ENCODE results near the gene AQR.
"Not testable (repeated sequence)": the region's sequence is repeated elsewhere in the genome, so short reads cannot be mapped to it uniquely, and the experiment has no call there.

GRCh38 chr15:34807241-34807640 lies 162.3 kb downstream of the AQR start:
- not testable (repeated sequence) for TF ChIP-seq POLR2AphosphoS5 (IDR thresholded peaks at IDR 0.05; ENCODE audit: low read depth, low read length); MAX (IDR thresholded peaks at IDR 0.05); EZH2phosphoT487 (IDR thresholded peaks at IDR 0.05; ENCODE audit: borderline replicate concordance); CTCF (IDR thresholded peaks at IDR 0.05 in 2 of 3, conservative IDR thresholded peaks at IDR 0.05 in 1 of 3; ENCODE audit: borderline replicate concordance in 1 of 3, insufficient read depth in 1 of 3, low read depth in 2 of 3, low read length in 2 of 3); ZNF274 (IDR thresholded peaks at IDR 0.05; ENCODE audit: low read depth, low read length); EZH2 (IDR thresholded peaks at IDR 0.05); REST (IDR thresholded peaks at IDR 0.05; ENCODE audit: low read depth); RAD21 (IDR thresholded peaks at IDR 0.05; ENCODE audit: low read depth); POLR2A (IDR thresholded peaks at IDR 0.05; ENCODE audit: borderline replicate concordance, extremely low read depth, insufficient read depth, insufficient read length); CEBPB (IDR thresholded peaks at IDR 0.05; ENCODE audit: low read depth); TCF7L2 (IDR thresholded peaks at IDR 0.05; ENCODE audit: borderline replicate concordance, extremely low read depth, insufficient read depth, insufficient read length); ELF1 (IDR thresholded peaks at IDR 0.05; ENCODE audit: borderline replicate concordance, low read depth); YY1 (IDR thresholded peaks at IDR 0.05; ENCODE audit: extremely low read depth, insufficient replicate concordance, low read depth, low read length)
